PC-3 (cell line): ENCODE results near the gene KRTAP2-3.

ENCODE experiments used
- EZH2 ChIP-seq: fragments of 300-600 bp; sonication (generic); IDR thresholded peaks from one replicate; pipeline ENCODE4 v1.6.1; 2017; ENCODE audit warnings: antibody characterized with exemption, mild to moderate bottlenecking, low read length; ENCODE audit not compliant: unreplicated experiment
- EZH2phosphoT487 ChIP-seq: fragments of 300-600 bp; sonication (generic); IDR thresholded peaks from 2 replicates; pipeline ENCODE4 v1.6.1; 2018; ENCODE audit warnings: mild to moderate bottlenecking, antibody characterized with exemption, low read length, borderline replicate concordance
- TF ChIP-seq, protein P1 (sequence below): fragments of 300-600 bp; sonication (generic); conservative IDR thresholded peaks from 2 replicates; pipeline ENCODE4 v1.5.1; 2017; ENCODE audit warnings: antibody characterized with exemption, low read depth, mild to moderate bottlenecking, low read length

DNA sequence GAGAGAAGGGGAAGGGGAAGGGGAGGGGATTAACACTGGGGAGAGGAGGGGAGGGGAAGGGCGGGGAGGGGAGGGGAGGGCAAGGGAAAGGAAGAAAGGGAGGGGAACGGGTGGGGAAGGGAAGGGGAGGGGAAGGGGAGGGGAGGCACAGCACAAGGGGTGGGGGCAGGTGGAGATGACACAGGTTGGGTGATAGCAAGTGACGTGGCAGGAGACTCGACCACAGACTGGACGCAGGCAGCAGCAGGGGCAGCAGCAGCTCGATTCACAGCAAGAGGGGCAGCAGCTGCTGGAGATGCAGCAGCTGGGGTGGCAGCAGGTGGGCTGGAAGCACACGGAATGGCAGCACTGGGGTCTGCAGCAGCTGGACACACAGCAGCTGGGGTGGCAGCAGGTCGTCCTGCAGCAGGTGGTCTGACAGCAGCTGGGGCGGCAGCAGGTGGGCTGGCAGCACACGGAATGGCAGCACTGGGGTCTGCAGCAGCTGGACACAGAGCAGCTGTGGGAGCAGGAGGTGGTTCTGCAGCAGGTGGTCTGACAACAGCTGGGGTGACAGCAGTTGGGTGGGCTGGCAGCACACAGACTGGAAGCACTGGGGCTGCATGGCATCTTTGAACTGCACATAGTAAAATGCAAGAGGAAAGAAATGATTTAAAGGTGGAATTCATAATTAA lies 41.8 kb upstream of the KRTAP2-3 start, which contains the start of gene KRTAP4-16:
- TF ChIP-seq EZH2 (no peak), EZH2phosphoT487 (no peak)
- TF ChIP-seq, protein P1, sequence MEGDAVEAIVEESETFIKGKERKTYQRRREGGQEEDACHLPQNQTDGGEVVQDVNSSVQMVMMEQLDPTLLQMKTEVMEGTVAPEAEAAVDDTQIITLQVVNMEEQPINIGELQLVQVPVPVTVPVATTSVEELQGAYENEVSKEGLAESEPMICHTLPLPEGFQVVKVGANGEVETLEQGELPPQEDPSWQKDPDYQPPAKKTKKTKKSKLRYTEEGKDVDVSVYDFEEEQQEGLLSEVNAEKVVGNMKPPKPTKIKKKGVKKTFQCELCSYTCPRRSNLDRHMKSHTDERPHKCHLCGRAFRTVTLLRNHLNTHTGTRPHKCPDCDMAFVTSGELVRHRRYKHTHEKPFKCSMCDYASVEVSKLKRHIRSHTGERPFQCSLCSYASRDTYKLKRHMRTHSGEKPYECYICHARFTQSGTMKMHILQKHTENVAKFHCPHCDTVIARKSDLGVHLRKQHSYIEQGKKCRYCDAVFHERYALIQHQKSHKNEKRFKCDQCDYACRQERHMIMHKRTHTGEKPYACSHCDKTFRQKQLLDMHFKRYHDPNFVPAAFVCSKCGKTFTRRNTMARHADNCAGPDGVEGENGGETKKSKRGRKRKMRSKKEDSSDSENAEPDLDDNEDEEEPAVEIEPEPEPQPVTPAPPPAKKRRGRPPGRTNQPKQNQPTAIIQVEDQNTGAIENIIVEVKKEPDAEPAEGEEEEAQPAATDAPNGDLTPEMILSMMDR: no peak
